PC-9 (cell line): Measurements from ENCODE around the gene SUZ12. TPM values are rescaled to one million over a fixed set of nuclear protein-coding genes. Genes with fewer than 3 reads are reported as not detected.
"Not testable (repeated sequence)": the region's sequence is repeated elsewhere in the genome, so short reads cannot be mapped to it uniquely, and the experiment has no call there.

Experiments
- BruUV-seq: library from RNA; stranded (reverse); fragments of 400-500 nt; replicated peaks from 2 replicates; lab custom pipeline; 2021; lab: Mats Ljungman, UMichigan
- CTCF ChIA-PET: fragments of 300-600 bp; sonication (Branson Sonifier 250); formaldehyde crosslinking; loops from one replicate; lab custom pipeline; 2022; ENCODE audit warnings: antibody characterized with exemption; lab: Charles Lee
- POLR2A ChIA-PET: fragments of 300-600 bp; sonication (Branson Sonifier 250); formaldehyde crosslinking; loops from one replicate; lab custom pipeline; 2022; ENCODE audit warnings: antibody characterized with exemption; ENCODE audit not compliant: unreplicated experiment; lab: Charles Lee
- DNase-seq, 2 experiments: peaks; one replicate each; pipeline versions ENCODE4 v3.0.0 to v3.0.0-alpha.2; 2015 to 2022; ENCODE audit warnings: mixed read lengths in 1 of 2
- H2AFZ ChIP-seq: fragments of 200-600 bp; sonication (generic); 2 replicates; pipeline ENCODE4 v1.8.1; 2017; ENCODE audit warnings: antibody characterized with exemption
- H3F3A ChIP-seq: fragments of 200-600 bp; sonication (generic); 2 replicates; pipeline ENCODE4 v1.8.1; 2017; ENCODE audit warnings: antibody characterized with exemption, mild to moderate bottlenecking, low read depth; ENCODE audit not compliant: insufficient read depth
- H3K27ac ChIP-seq: fragments of 200-600 bp; sonication (generic); 2 replicates; pipeline ENCODE4 v1.6.1; 2016; ENCODE audit warnings: mixed run types
- H3K27me3 ChIP-seq: fragments of 200-600 bp; sonication (generic); 2 replicates; pipeline ENCODE4 v1.6.1; 2016; ENCODE audit warnings: low read depth, mixed run types; ENCODE audit not compliant: insufficient read depth
- H3K36me3 ChIP-seq: fragments of 200-600 bp; sonication (generic); 2 replicates; pipeline ENCODE4 v1.6.1; 2016; ENCODE audit warnings: low read depth, mixed run types
- H3K4me1 ChIP-seq: fragments of 200-600 bp; sonication (generic); replicated peaks from 2 replicates; pipeline ENCODE4 v1.6.1; 2016; ENCODE audit warnings: mixed run types; ENCODE audit not compliant: insufficient read depth
- H3K4me2 ChIP-seq: fragments of 200-600 bp; sonication (generic); 2 replicates; pipeline ENCODE4 v1.6.1; 2017; ENCODE audit warnings: mixed run types
- H3K4me3 ChIP-seq: fragments of 200-600 bp; sonication (generic); 2 replicates; pipeline ENCODE4 v1.6.1; 2016; ENCODE audit warnings: mixed run types
- H3K79me2 ChIP-seq: fragments of 200-600 bp; sonication (generic); 2 replicates; pipeline ENCODE4 v1.6.1; 2017; ENCODE audit warnings: low read depth, mixed run types
- H3K9me2 ChIP-seq: fragments of 200-600 bp; sonication (generic); 2 replicates; pipeline ENCODE4 v1.8.1; 2017; ENCODE audit warnings: mild to moderate bottlenecking; ENCODE audit not compliant: insufficient read depth
- H3K9me3 ChIP-seq: fragments of 200-600 bp; sonication (generic); 2 replicates; pipeline ENCODE4 v1.8.1; 2016; ENCODE audit warnings: low read depth; ENCODE audit not compliant: insufficient read depth
- H4K20me1 ChIP-seq: fragments of 200-600 bp; sonication (generic); 2 replicates; pipeline ENCODE4 v1.8.1; 2017; ENCODE audit not compliant: insufficient read depth
- CTCF ChIP-seq: fragments of 200-600 bp; sonication (generic); conservative IDR thresholded peaks from 2 replicates; pipeline ENCODE4 v1.6.1; 2017; ENCODE audit warnings: mixed run types, antibody characterized with exemption, mild to moderate bottlenecking, moderate library complexity
- EZH2 ChIP-seq: fragments of 200-600 bp; sonication (generic); IDR thresholded peaks from 2 replicates; pipeline ENCODE4 v1.8.0; 2017; ENCODE audit warnings: antibody characterized with exemption, low read depth
- intact Hi-C: fragments of 100-400 bp; cut with micrococcal nuclease; formaldehyde crosslinking; loops from one replicate; pipeline ENCODE4 v1.10.0; 2022; ENCODE audit not compliant: unreplicated experiment
- total RNA-seq: library from RNA; stranded (reverse); gene quantifications from 2 replicates; pipeline ENCODE4 v1.2.3, GENCODE V29; 2021

The SUZ12 gene
- total RNA-seq, 1 experiment from 2014 or later, result 27.0 TPM

- Histone ChIP-seq H3K4me1 (peaks cover under 1% of the 10 kb centered on the region; the same call in 1 of the 2 replicates), H3K27me3 (no peaks in the 10 kb centered on the region), H3K9me2 (no peaks in the 10 kb centered on the region), H3K36me3 (no peaks in the 10 kb centered on the region), H3K4me2 (no peak overlapping the region), H3F3A (no peaks in the 10 kb centered on the region), H3K79me2 (no peaks in the 10 kb centered on the region), H3K9me3 (no peaks in the 10 kb centered on the region), H3K27ac (no peak overlapping the region), H3K4me3 (no peak overlapping the region), H4K20me1 (no peaks in the 10 kb centered on the region), H2AFZ (no peak overlapping the region)
- intact Hi-C loops, result no loop called here
- DNase-seq, result no peak
- no TSS peak for BruUV-seq
- ChIA-PET CTCF (no interaction called here), POLR2A (no interaction called here)
- TF ChIP-seq EZH2 (no peak), CTCF (no peak)
Observed at GRCh38 chr17:32020943-32021614, 84.3 kb downstream of the SUZ12 start.

- DNase-seq, result no peak
- TF ChIP-seq CTCF (no peak), EZH2 (no peak)
- Histone ChIP-seq H3F3A (no peaks in the 10 kb centered on the region), H2AFZ (no peak overlapping the region), H3K9me3 (no peaks in the 10 kb centered on the region), H3K9me2 (no peaks in the 10 kb centered on the region), H3K36me3 (no peaks in the 10 kb centered on the region), H4K20me1 (no peaks in the 10 kb centered on the region), H3K79me2 (no peaks in the 10 kb centered on the region), H3K4me3 (no peak overlapping the region), H3K4me1 (no peaks in the 10 kb centered on the region), H3K27ac (no peak overlapping the region), H3K27me3 (no peaks in the 10 kb centered on the region), H3K4me2 (no peak overlapping the region)
- CTCF ChIA-PET, result no interaction called here
- POLR2A ChIA-PET, result no interaction called here
- intact Hi-C loops, result no loop called here
- no TSS peak for BruUV-seq
Observed at GRCh38 chr17:32021615-32021955, 84.8 kb downstream of the SUZ12 start.

- POLR2A ChIA-PET, H3K4me1 ChIP-seq, DNase-seq, H3K27ac ChIP-seq, H4K20me1 ChIP-seq, CTCF ChIA-PET, intact Hi-C loops, H2AFZ ChIP-seq, H3K4me3 ChIP-seq, H3K9me3 ChIP-seq, H3F3A ChIP-seq, H3K79me2 ChIP-seq, BruUV-seq, H3K27me3 ChIP-seq, H3K9me2 ChIP-seq, H3K4me2 ChIP-seq, H3K36me3 ChIP-seq: not testable (repeated sequence)
Observed at GRCh38 chr17:32022554-32022953, 85.7 kb downstream of the SUZ12 start.

- H3K9me3 ChIP-seq, POLR2A ChIA-PET, H3K4me2 ChIP-seq, H4K20me1 ChIP-seq, BruUV-seq, H2AFZ ChIP-seq, H3F3A ChIP-seq, H3K36me3 ChIP-seq, H3K4me1 ChIP-seq, H3K9me2 ChIP-seq, H3K27me3 ChIP-seq, H3K79me2 ChIP-seq, H3K4me3 ChIP-seq, CTCF ChIA-PET, H3K27ac ChIP-seq, intact Hi-C loops, DNase-seq: not testable (repeated sequence)
Observed at GRCh38 chr17:32027271-32027670, 90.5 kb downstream of the SUZ12 start.
